Activated gamma-delta T cell treated with anti-CD3 and anti-CD28 coated beads, Interleukin-2, amount 50 U/mL, for 16 hours (primary cell): ENCODE data around the gene IRF2.

Experiments
- DNase-seq: peaks from one replicate; pipeline ENCODE4 v3.0.0-alpha.2; 2020; ENCODE audit warnings: low read depth

IRF2 gene

GRCh38 chr4:184409502-184409901 is 64.8 kb downstream of the IRF2 start:
- DNase-seq = no peak

GRCh38 chr4:184408684-184409081 is 65.7 kb downstream of the IRF2 start:
- DNase-seq = no peak

DNA sequence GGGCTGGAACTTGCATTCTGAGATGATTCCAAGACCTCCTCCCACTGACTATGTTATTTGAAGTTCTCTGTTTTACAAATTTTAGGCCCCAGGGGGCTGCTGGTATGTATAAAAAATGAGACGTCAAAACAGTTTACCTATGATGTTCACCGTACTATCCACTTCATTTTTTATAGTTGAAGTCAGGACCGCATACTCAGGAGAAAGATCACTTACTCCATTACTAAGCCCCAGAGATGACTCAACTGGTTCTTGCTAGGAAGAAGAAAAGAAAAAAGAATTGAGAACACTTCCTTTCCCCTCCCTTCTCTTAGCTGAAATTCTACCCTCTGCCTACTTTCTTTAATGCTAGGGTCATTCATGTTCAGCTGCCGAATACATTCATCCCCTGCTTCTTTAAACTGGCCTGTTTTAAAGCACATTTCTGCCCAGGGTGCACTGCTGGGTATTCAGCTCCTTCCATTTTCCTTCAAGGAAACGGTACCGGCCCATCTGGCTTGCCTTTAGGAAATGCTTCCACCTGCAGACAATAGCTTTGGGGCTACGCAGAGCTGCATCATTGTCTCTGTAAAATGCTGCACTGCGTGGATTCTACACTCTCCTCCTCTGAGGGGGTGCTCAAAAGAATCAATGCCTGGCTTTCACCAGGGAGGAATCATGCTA is 66.2 kb downstream of the IRF2 start:
- no peak for DNase-seq

DNA sequence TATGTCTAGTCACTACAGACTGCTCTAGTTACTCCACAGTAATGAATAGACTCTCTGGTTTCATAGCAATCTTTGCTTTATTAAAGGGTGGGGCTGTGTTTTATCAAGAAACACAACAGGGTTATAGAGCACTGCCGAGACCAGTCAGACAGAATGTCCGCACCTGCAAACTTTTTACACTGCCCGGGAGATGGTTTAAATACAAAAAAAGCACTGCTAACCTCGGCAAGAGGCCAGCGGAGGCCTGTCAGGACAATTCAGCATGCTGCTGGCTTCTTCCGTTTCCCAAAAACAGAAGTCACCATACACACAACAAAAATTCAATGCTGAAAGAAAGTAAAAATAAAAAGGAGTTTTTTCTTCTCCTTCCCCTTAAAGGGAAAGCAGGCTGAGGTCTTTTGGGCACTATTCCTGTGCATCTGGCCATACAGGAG is 67.4 kb downstream of the IRF2 start:
- no peak for DNase-seq

DNA sequence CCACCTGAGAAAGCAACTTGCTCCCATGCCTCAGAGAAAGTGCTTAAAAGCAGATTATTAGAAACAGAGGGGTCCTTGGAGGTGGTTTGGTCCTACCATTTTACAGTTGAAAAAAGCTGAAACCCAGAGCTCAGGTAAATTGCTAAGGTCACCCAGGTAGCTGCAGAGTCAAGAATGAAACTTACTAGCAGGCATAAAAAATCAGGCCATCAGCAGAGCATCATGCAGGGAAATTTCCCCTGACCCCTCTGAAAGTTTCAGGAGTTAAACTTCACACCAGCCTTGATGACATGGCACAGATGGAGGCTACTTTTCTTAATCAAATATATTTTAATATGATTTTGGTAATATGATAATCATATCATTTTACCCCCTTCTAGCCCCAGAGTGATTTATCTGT is 70.3 kb downstream of the IRF2 start:
- no peak for DNase-seq

GRCh38 chr4:184403384-184403781 is 71.0 kb downstream of the IRF2 start:
- no peak for DNase-seq

DNA sequence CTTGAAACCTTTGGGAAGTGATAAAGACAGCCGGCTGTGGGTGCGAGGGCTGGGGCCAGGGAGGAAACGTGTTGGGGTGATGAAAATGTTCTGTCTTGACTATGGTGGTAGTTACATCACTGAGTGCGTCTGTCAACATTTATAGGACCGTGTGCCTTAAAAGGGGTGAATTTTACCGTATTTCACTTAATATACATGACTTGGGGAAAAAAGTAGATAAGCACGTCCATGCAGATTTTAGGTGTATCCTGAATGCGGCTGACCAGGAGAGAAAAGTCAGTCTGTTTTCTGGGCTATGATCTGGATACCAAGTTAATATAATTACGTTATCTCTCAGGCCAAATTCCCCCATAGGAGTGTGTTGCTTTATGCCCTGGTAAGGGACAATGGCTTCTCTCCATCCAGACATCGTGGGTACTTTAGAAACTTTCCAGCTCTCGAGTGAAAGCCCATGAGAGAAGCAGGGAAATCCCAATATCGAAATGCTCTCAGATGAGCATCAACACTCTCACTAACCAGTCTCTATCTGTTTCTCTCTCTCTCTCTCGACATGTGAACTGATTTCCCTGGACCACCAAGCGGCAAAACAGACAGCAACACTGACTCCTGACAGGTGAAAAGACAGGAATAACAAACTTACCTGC is 71.5 kb downstream of the IRF2 start:
- no peak for DNase-seq

DNA sequence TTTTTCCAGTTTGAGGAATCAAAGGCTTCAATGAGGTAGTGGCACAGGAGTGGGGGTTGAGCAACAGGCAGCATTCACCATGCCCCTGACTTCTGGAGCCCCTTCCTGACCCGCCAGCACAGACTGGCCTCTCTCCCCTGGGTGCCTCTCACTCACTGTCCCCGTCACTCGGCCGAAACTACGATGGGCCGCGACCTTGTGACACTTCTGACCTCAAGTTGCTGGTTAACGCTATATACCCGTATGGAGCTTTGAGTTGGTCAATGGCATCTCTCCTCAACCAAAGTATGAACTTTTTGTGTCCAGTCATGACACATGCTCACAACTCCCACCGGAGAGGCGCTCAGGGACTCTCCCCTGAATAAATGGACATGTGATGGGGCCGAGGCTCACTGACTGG is 72.1 kb downstream of the IRF2 start:
- DNase-seq = no peak

DNA sequence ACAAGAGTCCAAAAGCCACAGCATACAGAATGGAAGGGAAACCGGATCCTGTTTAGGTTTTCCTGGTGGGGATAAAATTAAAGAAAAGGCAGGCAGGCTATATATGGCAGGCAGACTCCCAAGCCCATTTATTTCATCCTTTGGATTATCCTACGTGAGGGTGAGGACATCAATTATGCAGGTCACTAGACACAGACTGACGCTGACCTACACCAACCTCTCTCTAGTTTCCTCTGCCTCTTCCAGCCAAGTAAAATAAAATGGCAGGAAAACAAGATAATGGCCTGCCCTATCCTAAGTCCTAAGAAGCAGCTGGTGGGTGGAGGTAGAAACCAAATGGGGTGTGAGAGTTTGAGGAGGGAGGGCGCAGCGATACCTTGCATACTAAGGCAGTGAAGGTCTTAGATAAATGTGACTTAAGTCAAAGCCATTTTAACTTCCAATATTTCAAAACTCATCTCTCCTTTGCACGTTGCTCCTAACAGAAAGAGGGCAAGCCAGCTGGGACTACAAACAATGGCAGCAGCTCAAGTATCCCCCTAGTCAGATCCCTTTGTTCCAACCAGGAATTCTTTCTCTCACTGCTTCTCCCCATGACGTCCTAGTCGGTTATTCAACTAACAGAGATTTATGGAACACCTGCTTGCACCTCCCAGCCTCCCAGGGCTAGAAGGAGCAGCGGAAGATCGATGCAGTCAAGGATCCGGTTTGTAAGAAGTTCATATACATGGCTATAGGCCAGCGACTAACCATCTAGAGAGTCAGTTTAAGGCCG is 72.8 kb downstream of the IRF2 start:
- no peak for DNase-seq

- no peak for DNase-seq
These were observed 73.5 kb downstream of the IRF2 start for GRCh38 chr4:184400891-184401290.

DNA sequence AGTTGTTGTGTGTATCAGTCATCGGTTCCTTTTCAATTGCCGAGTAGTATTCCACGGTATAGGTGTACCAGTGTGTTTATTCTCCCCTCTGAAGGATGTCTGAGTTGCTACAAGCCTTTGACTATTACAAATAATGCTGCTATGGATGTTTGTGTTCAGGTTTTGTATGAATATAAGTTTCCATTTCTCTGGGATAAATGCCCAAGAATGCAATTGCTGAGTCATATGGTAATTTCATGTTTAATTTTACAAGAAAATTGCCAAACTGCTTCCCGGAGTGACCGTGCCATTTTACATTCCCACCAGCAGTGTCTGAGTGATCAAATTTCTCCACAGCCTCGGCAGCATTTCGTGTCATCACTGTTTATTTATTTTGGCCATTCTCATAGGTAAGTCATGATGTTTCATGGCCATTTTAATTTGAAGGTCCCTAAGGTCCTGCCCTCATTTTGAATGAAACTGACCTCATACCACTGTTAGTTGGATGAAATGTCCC is 73.9 kb downstream of the IRF2 start:
- DNase-seq = no peak

DNA sequence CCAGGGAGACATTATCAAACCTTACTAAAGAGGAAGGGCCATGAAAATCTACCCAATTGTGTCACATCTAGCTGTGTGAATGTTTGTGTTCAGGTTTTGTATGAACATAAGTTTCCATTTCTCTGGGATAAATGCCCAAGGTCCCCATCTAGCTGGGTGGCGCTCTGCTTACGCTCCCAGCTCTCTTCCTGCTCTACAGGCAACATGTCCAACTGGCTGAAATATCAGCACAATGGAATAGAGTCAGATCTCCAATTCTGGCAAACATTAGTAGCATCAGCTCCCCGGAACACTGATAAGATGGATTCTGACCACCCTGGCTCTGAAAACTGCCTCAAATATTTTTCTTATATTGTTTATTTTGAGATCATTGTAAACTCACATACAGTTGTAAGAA is 74.8 kb downstream of the IRF2 start:
- no peak for DNase-seq

DNA sequence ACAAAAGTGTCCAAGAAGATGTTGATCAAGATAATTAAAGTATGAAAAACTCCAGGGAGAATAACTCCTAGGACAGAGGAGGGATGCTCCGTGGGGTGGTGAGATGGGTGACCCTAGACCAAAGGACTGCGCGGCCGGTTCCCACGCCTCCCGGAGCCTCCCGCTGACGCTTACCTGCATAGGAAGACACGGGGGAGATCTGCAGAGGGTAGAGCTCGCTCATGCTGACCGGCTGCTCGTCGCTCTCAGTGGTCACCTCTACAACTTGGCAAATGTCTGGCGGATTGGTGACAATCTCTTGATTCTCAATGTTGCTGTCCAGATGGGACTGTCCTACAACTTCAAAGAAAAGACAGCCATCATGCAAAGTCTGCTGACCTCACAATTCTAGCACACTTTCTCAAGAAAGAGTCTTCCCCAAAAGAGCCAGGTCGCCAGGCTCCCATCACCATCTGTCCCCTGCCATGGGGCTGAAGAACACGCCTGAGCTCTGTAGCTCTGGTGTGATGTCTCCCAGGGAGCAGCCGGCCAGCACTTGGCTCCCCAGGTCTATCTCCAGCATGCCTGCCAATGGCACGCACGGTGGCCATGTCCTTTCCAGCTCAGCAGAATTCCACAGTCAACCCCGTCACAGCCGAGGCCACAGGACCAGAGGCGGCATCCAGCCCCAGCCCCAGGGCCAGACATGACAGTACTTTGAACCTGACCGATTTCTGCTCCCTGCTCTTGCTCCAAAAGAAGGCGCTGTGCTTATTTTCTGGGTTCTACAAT is 75.4 kb downstream of the IRF2 start:
- DNase-seq = no peak

- no peak for DNase-seq
These were observed 76.7 kb downstream of the IRF2 start for GRCh38 chr4:184397516-184398163.

GRCh38 chr4:184396570-184397515 is 77.5 kb downstream of the IRF2 start:
- DNase-seq = no peak

GRCh38 chr4:184395971-184396391 is 78.4 kb downstream of the IRF2 start:
- DNase-seq = no peak

DNA sequence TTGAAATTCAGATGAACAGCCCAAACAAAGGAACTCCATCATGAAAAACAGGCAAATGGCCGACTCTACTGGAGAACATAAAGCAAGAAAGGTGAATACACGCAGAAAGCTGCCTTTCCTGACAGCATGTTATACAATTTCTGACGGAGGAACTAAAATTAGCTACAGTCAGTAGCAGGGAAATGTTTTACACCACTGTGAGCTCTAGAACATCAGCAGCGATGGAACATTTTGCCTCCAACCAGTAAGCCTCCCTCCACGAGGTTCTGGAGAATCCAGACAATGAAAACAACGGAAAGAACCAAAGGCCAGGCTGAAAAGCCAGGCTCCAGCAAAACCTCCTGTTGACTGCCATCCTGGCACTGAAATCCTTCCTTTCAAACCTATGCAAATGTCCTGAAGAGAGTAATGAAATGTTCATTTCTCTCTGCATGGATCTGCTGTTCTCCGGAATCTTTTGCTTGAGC is 78.9 kb downstream of the IRF2 start:
- DNase-seq = no peak

GRCh38 chr4:184392748-184393559 is 81.4 kb downstream of the IRF2 start:
- DNase-seq = no peak

DNA sequence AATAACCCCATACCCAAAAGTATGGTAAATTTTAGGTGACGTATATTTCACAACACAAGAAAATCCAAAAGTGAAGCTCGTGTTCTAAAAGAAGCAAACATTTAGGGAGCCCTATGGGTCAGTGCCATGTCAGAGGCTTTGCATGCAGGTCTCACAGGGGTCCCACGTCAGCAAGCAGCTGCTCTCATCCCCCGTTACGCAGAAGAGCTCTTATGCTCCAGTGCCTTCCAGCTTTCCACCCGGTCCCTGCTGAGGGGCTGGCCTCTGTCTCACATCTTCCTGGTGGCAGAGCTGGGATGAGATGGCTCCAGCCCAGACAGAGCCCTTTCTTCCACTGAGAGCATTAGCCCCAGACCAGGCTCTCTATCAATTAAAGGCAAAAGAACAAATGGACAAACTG is 82.0 kb downstream of the IRF2 start:
- DNase-seq = no peak
